RCC 7860 (cell line): ENCODE data around the gene ASPM.
"Not testable (repeated sequence)": the region's sequence is repeated elsewhere in the genome, so short reads cannot be mapped to it uniquely, and the experiment has no call there.

Experiments used
- DNase-seq: peaks from one replicate; pipeline ENCODE4 v3.0.0-alpha.2; 2015; ENCODE audit warnings: low spot score
- FAIRE-seq: peaks from 2 replicates; lab custom pipeline; 2012; peaks lifted over from hg19 to GRCh38; lab: Jason Lieb, UNC

The ASPM gene

DNA sequence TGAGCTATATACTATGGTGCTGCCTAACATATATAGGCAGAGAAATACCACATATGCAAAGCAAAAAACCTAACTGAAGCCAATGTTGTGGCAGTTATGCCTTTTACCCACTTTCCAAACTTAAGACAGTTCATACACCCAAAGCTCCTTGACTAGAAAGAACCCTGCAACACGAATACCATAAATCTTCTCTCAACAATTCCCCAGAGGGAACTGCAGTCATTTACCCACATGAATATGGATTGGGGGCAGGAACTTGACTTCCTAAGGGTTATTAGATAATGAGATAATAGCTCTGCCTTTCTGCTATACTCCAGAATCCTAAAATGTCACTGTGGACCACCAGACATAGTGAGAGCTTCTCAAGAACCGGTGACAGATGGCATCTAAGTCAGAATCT lies 2.9 kb upstream of the ASPM start:
- DNase-seq (no peak), FAIRE-seq (no peak)

DNA sequence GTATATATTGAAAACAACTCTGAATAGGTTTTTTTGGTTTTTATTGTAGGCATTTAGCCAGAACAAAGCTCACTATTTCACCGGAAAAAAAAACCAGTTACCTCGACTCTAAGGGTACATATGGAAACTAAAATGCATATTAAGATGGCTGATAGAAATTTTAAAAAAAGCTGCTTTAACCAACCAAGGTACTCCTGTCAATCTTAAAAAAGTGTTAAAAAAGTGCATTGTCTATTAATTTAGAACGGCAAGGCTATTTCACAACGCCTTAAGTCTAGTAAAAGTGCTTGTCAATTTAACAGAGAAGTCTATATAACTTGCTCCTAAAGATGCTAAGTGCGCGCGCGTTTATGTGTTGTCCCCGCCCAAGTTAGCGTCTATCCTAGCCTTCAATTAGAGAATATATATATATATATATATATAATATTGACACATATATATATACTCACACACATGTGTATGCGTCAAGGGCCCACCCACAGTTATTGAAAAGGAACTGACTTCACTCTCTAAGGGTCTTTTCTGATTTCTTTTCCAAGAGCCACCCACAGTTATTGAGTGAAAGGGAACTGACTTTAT lies 934 bp downstream of the ASPM start:
- FAIRE-seq (no peak), DNase-seq (no peak)

GRCh38 chr1:197144570-197145325 lies 1.7 kb downstream of the ASPM start:
- DNase-seq = peak; percentile 53

DNA sequence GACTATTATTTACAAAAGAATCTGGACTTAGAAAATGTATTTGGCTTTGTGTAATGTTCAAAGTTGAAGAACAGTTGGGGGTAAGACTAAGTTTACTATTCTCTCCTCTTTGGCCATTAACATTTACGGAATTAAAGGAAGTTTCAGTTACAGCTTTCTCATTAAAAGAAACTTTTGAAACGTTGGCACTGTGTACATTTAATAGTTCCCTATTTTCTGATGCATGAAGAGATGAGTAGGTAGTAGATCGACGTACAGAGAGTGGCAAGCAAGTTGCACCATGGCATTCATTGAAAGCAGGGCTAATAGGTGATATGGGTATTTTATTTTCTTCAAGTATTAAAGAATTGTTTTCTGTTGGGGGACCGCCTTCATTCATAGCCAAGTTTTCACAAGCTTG lies 3.2 kb downstream of the ASPM start:
- no peak for DNase-seq
- FAIRE-seq = no peak

More at GRCh38 chr1:197144570-197145325, 1.7 kb downstream of the ASPM start:
- FAIRE-seq = peak; percentile 78

DNA sequence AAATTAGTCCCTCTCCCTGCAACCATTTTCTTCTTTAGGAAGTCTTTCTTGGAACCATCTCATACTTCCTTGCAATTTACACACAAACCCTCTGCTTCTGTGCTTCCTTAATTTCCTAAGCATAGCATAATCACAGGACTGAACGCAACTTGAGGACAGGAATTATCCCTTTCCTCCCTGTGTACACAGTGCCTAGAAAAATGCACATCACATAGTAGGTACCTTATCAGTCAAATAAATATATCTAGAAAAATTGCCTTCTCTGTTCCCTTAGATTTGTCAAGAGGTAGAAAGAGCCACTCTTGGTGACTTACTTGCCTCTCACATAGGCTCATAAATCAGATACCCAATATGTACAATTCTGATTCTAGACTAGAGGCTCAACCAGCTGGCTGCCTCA lies 4.9 kb downstream of the ASPM start:
- FAIRE-seq (no peak), DNase-seq (no peak)

GRCh38 chr1:197140121-197140520 lies 6.3 kb downstream of the ASPM start:
- DNase-seq (no peak), FAIRE-seq (no peak)

DNA sequence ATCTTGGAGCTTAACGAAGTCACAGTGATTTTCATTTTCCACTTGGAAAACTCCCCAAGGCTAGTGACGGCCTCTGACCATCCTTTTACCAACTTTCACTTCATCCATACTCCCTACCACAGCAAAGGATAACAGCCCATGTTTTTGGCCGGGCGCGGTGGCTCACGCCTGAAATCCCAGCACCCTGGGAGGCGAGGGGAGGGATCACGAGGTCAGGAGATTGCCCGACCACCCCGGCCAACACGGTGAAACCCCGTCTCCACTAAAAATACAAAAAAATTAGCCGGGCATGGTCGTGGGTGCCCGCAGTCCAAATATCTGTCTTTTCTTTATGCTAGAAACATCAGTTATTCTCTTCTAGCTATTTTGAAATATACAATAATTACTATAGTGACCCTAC lies 7.3 kb downstream of the ASPM start:
- DNase-seq (no peak), FAIRE-seq (no peak)

DNA sequence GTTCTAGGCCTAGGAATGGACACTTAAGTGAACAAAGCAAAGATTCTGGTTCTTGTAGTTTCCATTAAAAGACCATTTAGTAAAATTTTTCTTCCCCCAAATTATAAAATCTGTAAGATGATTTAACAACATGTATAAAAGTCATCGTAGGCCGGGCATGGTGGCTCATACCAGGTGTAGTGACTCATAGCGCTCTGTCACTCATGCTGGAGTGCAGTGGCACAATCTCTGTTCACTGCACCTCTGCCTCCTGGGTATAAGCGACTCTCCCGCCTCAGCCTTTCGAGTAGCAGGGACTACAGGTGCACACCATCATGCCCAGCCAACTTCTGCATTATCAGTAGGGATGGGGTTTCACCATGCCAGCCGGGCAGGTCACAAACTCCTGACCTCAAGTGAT lies 9.1 kb downstream of the ASPM start:
- DNase-seq (no peak), FAIRE-seq (no peak)

- DNase-seq = no peak
- no peak for FAIRE-seq
These were observed 15.7 kb downstream of the ASPM start for GRCh38 chr1:197130677-197131304.

- FAIRE-seq = no peak
- DNase-seq = no peak
These were observed 16.8 kb downstream of the ASPM start for GRCh38 chr1:197129698-197130097.

DNA sequence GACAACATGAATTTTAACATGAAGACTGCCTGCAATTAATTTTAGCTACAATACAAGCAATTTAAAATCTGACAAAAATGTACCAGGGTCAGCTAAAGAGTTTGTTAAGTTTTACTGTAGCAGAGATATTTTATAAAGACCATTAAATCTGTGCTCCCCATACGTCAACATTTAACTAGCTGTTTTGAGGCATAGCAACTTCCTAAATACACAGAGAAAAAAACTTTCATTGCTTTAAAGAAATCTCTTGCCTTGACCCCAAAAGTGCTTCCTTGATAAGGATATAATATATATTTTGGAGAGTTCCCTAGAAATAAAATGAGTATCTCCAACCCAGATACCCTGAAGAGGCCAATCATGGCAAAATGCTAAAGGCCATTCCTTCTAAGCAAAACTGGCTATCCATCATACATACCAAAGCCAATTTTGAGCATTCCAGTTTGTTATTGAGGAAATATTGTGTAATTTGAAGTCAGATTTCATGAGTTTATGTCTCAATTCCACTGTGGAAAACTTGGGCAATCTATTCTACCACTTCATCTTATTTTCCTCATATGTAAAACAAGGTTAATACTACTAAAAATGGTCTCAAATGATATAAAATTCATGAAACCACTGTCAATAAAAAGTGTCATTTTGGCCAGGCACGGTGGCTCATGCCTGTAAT lies 19.1 kb downstream of the ASPM start:
- FAIRE-seq = no peak
- DNase-seq = no peak

- FAIRE-seq (no peak), DNase-seq (no peak)
These were observed 19.8 kb downstream of the ASPM start for GRCh38 chr1:197126691-197127090.

- DNase-seq (no peak), FAIRE-seq (no peak)
These were observed 22.1 kb downstream of the ASPM start for GRCh38 chr1:197124376-197124775.

DNA sequence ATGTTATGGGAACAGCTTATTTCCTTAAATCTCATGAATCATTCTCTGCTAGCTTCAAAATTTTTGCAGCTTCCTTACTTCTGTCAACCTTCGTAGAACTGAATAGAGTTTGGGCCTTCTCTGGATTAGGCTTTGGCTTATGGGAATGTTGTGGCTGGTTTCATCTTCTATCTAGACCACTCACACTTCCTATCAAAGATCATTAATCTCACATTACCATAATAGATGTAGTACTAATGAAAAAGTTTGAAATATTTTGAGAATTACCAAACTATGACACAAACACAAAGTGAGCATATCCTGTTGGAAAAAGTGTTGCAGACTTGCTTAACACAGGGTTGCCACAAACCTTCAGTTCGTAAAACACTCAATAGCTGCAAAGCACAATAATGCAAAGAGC lies 30.3 kb downstream of the ASPM start:
- no peak for DNase-seq
- no peak for FAIRE-seq

- FAIRE-seq = no peak
These were observed 39.6 kb downstream of the ASPM start for GRCh38 chr1:197106869-197107268.

DNA sequence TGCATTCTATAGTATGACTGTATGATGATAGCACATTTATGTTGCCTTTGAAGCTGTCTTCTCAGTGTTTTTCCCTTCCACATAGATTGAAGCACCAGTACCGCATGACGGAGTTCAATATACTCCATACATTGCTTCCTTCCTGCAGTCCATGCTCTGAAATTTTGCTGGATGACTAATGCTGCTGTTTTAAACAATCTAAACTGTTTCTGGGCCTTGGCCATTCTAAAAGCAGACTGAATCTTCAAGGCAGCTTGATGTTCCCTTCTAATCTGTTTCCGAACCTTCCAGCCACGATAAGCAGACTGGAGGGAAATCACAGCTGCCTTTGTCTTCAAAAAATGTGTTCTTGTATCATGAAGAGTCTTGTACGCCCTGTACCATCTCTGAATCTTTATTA lies 43.2 kb downstream of the ASPM start:
- DNase-seq (no peak), FAIRE-seq (no peak)

More at GRCh38 chr1:197106869-197107268, 39.6 kb downstream of the ASPM start:
- no peak for DNase-seq

DNA sequence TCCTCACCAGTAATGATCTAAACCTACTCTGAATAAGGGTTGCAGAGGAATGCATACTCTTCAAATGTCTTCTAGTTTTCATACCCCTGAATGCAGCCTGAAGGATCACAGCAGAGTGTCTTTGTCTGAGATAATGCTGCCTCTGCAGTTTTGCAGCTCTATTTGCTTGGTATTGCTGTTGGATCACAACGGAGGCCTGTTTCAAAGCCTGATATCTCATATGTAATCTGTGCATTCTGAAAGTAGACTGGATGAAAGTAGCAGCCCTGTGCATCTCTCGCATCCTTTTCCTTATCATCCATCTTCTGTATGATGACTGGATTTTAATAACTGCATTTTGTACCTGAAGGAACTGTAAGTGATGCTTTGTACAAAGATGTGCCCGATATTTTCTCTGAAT lies 44.5 kb downstream of the ASPM start:
- FAIRE-seq = no peak
- no peak for DNase-seq

DNA sequence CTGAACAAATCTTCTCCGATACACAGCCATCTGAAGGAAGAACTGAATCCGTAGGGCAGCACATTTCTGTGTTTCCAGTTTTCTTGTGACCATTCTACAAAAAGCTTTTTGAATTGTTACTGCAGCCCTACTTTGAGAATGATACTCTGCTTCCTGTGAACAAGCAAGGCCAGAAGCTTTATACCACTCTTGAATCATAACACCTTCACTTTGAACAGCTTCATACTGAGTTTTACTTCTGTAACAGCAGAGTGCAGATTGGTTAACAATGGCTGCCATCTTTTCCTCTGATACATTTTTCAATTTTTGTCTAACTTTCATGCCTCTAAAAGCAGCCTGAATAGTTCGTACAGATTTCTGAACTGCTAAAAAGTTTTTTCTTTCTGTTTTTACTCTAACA lies 45.8 kb downstream of the ASPM start:
- no peak for FAIRE-seq
- no peak for DNase-seq

DNA sequence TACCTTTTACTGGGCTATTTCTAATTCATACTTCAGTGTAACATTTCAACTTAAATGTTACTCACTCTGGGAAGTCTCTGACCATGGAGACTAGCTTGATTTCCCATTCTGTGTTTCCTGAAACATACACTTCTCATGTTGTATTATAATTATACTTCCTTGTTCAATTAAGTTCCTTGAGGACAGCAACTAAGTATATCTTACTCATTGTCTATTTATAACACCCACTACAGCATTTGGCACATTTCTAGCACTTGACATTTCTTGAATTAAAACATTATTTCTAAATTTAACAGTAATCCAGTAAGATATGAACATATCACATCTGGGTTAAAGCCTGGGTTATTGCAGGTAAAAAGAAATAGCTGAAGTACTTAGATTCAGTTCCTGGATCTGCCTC lies 47.0 kb downstream of the ASPM start:
- DNase-seq = no peak
- FAIRE-seq = no peak

- not testable (repeated sequence) for DNase-seq, FAIRE-seq
These were observed 49.5 kb downstream of the ASPM start for GRCh38 chr1:197096971-197097370.

GRCh38 chr1:197096137-197096536 lies 50.3 kb downstream of the ASPM start:
- no peak for DNase-seq
- FAIRE-seq = no peak
